Stimulated activated naive CD4-positive, alpha-beta T cell treated with Interleukin-2 at 50 U/mL for 16 hours (primary cell): ENCODE results near the gene RAB6B.

ENCODE experiments used
- DNase-seq: peaks from one replicate; lab custom pipeline; 2025; lab: John Stamatoyannopoulos, UW

The RAB6B gene

GRCh38 chr3:133880886-133881455 is 14.7 kb downstream of the RAB6B start:
- no peak for DNase-seq

- peak; percentile 8 for DNase-seq
Measured at GRCh38 chr3:133880287-133880686, 15.4 kb downstream of the RAB6B start.

GRCh38 chr3:133878518-133878917 is 17.2 kb downstream of the RAB6B start:
- no peak for DNase-seq

GRCh38 chr3:133877221-133877620 is 18.5 kb downstream of the RAB6B start:
- no peak for DNase-seq

GRCh38 chr3:133874761-133875438 is 20.8 kb downstream of the RAB6B start:
- DNase-seq: no peak

- no peak for DNase-seq
Measured at GRCh38 chr3:133874344-133874743, 21.3 kb downstream of the RAB6B start.

GRCh38 chr3:133872781-133873180 is 22.9 kb downstream of the RAB6B start:
- no peak for DNase-seq

GRCh38 chr3:133872161-133872560 is 23.5 kb downstream of the RAB6B start:
- DNase-seq: no peak

- no peak for DNase-seq
Measured at GRCh38 chr3:133871368-133872090, 24.2 kb downstream of the RAB6B start.

- no peak for DNase-seq
Measured at GRCh38 chr3:133870822-133871221, 24.9 kb downstream of the RAB6B start.

- DNase-seq: no peak
Measured at GRCh38 chr3:133869586-133869985, 26.1 kb downstream of the RAB6B start.

GRCh38 chr3:133868758-133869475 is 26.8 kb downstream of the RAB6B start:
- DNase-seq: no peak

GRCh38 chr3:133868186-133868585 is 27.5 kb downstream of the RAB6B start:
- no peak for DNase-seq

- DNase-seq: no peak
Measured at GRCh38 chr3:133866141-133866540, 29.5 kb downstream of the RAB6B start.

GRCh38 chr3:133865136-133865855 is 30.4 kb downstream of the RAB6B start:
- no peak for DNase-seq

- no peak for DNase-seq
Measured at GRCh38 chr3:133864616-133865015, 31.1 kb downstream of the RAB6B start.

GRCh38 chr3:133863911-133864310 is 31.8 kb downstream of the RAB6B start:
- no peak for DNase-seq

- no peak for DNase-seq
Measured at GRCh38 chr3:133862161-133862560, 33.5 kb downstream of the RAB6B start.

- no peak for DNase-seq
Measured at GRCh38 chr3:133860519-133860918, 35.2 kb downstream of the RAB6B start.

- DNase-seq: no peak
Measured at GRCh38 chr3:133859381-133860234, 36.1 kb downstream of the RAB6B start.

- DNase-seq: no peak
Measured at GRCh38 chr3:133857767-133858166, 37.9 kb downstream of the RAB6B start.
